Lower leg skin (tissue), 3 donors: ENCODE measurements around the gene OR10A2.

ENCODE experiments used
- POLR2A ChIP-seq, 2 donors: fragments of 450-650 bp; IDR thresholded peaks; one replicate each; pipeline ENCODE4 v1.6.1; 2016 to 2017; ENCODE audit warnings: antibody characterized with exemption in 2 of 2, mild to moderate bottlenecking in 1 of 2, moderate library complexity in 1 of 2
- TF ChIP-seq, protein P1 (sequence below), 3 donors: fragments of 450-650 bp; IDR thresholded peaks; one replicate each; pipeline ENCODE4 v1.5.1; 2016; ENCODE audit warnings: antibody characterized with exemption in 3 of 3, mild to moderate bottlenecking in 3 of 3, moderate library complexity in 2 of 3

DNA sequence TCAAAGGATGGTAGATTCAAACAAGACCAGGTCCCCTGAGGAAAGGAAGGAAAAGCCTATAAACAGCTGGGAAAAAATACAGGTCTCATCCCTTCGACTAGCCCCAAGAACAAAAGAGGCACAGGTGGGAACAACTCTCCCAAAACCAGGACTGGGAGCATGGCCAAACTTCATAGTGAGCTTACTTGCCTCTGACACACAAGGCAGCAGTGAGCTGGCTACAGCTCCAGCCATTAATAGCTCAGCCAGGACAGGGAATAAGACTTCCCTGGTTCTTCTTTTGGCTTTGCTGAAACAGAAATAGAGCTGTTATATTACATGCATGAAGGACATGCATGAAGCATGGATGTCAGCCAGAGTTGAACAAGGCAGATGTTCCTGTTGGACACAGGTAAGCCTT is at the start of gene OR10A2:
- TF ChIP-seq, protein P1, sequence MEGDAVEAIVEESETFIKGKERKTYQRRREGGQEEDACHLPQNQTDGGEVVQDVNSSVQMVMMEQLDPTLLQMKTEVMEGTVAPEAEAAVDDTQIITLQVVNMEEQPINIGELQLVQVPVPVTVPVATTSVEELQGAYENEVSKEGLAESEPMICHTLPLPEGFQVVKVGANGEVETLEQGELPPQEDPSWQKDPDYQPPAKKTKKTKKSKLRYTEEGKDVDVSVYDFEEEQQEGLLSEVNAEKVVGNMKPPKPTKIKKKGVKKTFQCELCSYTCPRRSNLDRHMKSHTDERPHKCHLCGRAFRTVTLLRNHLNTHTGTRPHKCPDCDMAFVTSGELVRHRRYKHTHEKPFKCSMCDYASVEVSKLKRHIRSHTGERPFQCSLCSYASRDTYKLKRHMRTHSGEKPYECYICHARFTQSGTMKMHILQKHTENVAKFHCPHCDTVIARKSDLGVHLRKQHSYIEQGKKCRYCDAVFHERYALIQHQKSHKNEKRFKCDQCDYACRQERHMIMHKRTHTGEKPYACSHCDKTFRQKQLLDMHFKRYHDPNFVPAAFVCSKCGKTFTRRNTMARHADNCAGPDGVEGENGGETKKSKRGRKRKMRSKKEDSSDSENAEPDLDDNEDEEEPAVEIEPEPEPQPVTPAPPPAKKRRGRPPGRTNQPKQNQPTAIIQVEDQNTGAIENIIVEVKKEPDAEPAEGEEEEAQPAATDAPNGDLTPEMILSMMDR (IDR thresholded peaks at IDR 0.05), result no peak
- TF ChIP-seq POLR2A (IDR thresholded peaks at IDR 0.05), result no peak
